Muscle layer of colon (tissue), 2 donors: ENCODE data around the gene XCL1.
"Not testable (repeated sequence)": the region's sequence is repeated elsewhere in the genome, so short reads cannot be mapped to it uniquely, and the experiment has no call there.

ENCODE experiments used
- H3K27ac ChIP-seq: one replicate; pipeline ENCODE4 v1.7.0; 2013; ENCODE audit warnings: low read depth, mild to moderate bottlenecking, low read length, moderate library complexity
- H3K27me3 ChIP-seq, 2 donors: one replicate each; pipeline ENCODE4 v1.7.0; 2013; ENCODE audit warnings: low read length in 2 of 2, mild to moderate bottlenecking in 2 of 2; ENCODE audit not compliant: insufficient read depth in 2 of 2, control insufficient read depth in 1 of 2
- H3K36me3 ChIP-seq: one replicate; pipeline ENCODE4 v1.7.0; 2013; ENCODE audit warnings: mild to moderate bottlenecking, low read length; ENCODE audit not compliant: insufficient read depth
- H3K4me1 ChIP-seq: one replicate; pipeline ENCODE4 v1.7.0; 2013; ENCODE audit warnings: mild to moderate bottlenecking, low read length; ENCODE audit not compliant: insufficient read depth
- H3K4me3 ChIP-seq, 2 donors: one replicate each; pipeline ENCODE4 v1.7.0; 2013; ENCODE audit warnings: low read length in 2 of 2, low read depth in 1 of 2, mild to moderate bottlenecking in 1 of 2, moderate library complexity in 1 of 2
- H3K9ac ChIP-seq: one replicate; pipeline ENCODE4 v1.7.0; 2013; ENCODE audit warnings: low read length
- H3K9me3 ChIP-seq: one replicate; pipeline ENCODE4 v1.7.0; 2013; ENCODE audit warnings: mild to moderate bottlenecking, low read length
- donor health status: abdominal sarcoma.
- donor health status: Adenocarcinoma of cecum.

The XCL1 gene, protein sequence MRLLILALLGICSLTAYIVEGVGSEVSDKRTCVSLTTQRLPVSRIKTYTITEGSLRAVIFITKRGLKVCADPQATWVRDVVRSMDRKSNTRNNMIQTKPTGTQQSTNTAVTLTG

DNA sequence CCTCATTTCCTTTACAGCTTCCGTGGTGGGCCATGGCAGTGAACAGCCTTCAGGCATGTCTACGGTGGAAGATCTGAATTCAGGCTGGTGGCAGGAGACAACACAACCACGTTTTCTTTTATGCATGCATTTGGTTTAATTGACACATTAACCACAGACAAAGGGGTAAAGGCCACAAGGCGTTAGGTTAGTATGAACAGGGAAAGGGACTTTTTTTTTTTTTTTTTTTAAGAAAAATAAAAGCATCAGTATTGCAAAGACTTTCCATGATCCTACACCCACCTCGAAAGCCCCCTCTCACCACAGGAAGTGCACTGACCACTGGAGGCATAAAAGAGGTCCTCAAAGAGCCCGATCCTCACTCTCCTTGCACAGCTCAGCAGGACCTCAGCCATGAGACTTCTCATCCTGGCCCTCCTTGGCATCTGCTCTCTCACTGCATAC lies at the start of gene XCL1:
Gene XCL1 (plus strand): TSS at position 361 of the 444 bp plus-strand sequence. CDS start 33 bp downstream, at position 394.
- not testable (repeated sequence) for H3K36me3 ChIP-seq, H3K27ac ChIP-seq, H3K27me3 ChIP-seq, H3K9me3 ChIP-seq, H3K9ac ChIP-seq, H3K4me3 ChIP-seq, H3K4me1 ChIP-seq

DNA sequence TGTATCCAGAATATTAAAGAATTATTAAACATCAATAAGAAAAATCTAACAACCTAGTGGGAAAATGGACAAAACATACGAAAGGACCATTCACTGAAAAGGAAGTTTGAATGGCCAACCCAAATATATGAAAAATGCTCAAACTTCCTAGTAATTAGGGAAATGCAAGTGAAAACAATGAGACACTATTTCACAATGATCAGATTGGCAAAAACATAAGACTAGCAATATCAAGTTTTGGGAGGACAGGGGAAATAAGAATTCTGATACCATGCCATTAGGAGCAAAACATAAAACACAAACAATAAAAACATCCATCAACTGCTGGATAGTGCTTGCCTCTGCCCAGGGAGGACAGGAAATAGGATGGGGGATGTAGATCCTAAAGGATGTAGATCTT lies 46.9 kb upstream of the XCL1 start:
- H3K4me1 ChIP-seq = no peaks in the 10 kb centered on the region
- no peaks in the 10 kb centered on the region for H3K36me3 ChIP-seq
- H3K4me3 ChIP-seq = no peak overlapping the region
- H3K27ac ChIP-seq = no peak overlapping the region
- no peak overlapping the region for H3K9ac ChIP-seq
- H3K27me3 ChIP-seq = no peaks in the 10 kb centered on the region
- no peaks in the 10 kb centered on the region for H3K9me3 ChIP-seq

DNA sequence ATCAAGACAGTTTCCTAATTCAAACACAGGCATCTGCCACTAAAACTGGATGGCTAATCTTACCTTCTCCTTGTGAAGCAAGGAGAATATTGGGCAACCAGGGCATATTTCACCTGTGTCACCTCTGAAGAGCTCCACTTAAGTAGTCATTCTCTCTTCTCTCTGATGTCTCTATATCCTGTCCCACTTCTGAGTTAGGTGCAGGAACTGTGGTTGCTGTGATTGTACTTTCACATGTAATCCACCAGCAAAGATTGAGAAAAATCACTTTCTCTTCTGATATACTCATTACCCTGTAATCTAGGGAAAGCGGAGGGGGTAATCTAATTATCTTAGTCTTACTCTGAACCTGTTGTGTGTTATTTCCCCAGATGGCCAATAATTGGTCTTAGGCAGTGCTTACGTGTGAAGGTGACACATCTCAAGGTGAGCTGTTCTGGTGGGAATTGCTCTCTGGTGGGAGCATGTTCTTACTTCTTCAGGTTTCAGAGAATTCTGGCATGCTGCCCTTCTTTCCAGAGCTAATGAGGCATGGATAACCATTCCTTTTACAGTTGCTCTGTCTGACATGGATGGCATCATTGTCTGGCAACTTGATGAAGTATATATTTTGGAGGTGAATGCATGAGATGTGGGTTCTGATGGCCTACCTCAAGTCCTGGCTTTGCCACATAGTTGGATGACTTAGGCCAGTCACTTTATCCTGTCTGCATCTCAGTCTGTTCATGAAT lies 44.6 kb upstream of the XCL1 start:
- Histone ChIP-seq H3K9me3 (no peaks in the 10 kb centered on the region), H3K4me3 (no peak overlapping the region), H3K27me3 (no peaks in the 10 kb centered on the region), H3K27ac (no peak overlapping the region), H3K4me1 (no peaks in the 10 kb centered on the region), H3K9ac (no peak overlapping the region), H3K36me3 (no peaks in the 10 kb centered on the region)

DNA sequence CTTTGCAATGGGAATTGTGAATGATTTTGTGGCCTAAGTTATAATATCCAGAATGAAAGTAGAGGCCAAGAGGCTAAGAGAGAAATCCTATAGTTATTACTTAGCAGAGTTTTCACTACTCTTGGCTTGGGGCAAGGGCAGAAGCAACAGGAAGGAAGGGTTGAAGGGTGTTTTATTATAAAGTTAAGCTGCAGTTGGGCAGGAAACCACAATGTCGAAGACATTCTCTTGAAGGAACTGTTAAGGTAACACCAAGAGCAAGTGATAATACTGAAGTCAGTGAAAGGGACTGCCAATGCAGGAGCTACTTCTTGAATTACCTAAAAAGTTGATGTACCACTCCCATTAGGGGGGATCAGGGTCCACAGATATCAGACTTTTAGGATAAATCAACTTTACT lies 40.9 kb upstream of the XCL1 start:
- H3K27me3 ChIP-seq = no peaks in the 10 kb centered on the region
- no peak overlapping the region for H3K27ac ChIP-seq
- H3K9ac ChIP-seq = no peak overlapping the region
- H3K4me3 ChIP-seq = no peak overlapping the region
- H3K4me1 ChIP-seq = no peaks in the 10 kb centered on the region
- H3K9me3 ChIP-seq = no peaks in the 10 kb centered on the region
- no peaks in the 10 kb centered on the region for H3K36me3 ChIP-seq

GRCh38 chr1:168540798-168541197 lies 35.6 kb upstream of the XCL1 start:
- not testable (repeated sequence) for H3K27ac ChIP-seq, H3K9ac ChIP-seq, H3K4me3 ChIP-seq, H3K36me3 ChIP-seq, H3K4me1 ChIP-seq, H3K27me3 ChIP-seq, H3K9me3 ChIP-seq

DNA sequence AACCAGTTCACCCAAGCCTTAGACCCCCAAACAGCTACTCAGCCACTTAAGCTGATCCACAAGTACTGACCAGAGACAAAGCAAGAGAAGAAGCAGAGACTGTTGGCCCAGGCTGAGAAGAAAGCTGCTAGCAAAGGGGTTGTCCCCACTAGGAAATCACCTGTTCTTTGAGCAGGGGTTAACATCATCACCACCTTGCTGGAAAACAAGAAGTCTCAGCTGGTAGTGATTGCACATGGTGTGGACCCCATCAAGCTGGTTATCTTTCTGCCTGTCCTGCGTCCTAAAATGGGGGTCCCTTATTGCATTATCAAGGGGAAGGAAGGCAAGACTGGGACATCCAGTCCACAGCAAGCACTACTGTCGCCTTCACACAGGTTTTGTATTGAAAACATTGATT lies 33.4 kb upstream of the XCL1 start:
- not testable (repeated sequence) for H3K36me3 ChIP-seq, H3K4me3 ChIP-seq, H3K4me1 ChIP-seq, H3K27ac ChIP-seq, H3K9ac ChIP-seq, H3K9me3 ChIP-seq, H3K27me3 ChIP-seq

DNA sequence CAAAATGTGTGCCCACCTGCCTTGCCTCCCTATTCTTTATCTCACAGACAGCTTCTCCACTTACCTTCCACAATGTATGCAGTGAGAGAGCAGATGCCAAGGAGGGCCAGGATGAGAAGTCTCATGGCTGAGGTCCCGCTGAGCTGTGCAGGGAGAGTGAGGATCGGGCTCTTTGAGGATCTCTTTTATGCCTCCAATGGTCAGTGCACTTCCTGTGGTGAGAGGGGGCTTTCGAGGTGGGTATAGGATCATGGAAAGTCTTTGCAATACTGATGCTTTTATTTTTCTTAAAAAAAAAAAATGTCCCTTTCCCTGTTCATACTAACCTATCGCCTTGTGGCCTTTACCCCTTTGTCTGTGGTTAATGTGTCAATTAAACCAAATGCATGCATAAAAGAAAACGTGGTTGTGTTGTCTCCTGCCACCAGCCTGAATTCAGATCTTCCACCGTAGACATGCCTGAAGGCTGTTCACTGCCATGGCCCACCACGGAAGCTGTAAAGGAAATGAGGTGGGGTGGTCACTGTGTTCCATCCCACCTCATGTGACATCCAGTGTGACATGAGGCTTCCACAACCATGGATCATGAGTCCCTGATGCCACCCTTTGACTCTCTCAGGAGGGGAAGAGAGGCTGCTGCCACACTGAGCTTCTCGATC lies 32.4 kb upstream of the XCL1 start, which contains the start of gene XCL2:
Gene XCL2 (minus strand): TSS at position 158 of the 659 bp plus-strand sequence. CDS start 33 bp downstream, at position 125.
- not testable (repeated sequence) for H3K9me3 ChIP-seq, H3K27ac ChIP-seq, H3K4me1 ChIP-seq, H3K36me3 ChIP-seq, H3K4me3 ChIP-seq, H3K27me3 ChIP-seq, H3K9ac ChIP-seq

DNA sequence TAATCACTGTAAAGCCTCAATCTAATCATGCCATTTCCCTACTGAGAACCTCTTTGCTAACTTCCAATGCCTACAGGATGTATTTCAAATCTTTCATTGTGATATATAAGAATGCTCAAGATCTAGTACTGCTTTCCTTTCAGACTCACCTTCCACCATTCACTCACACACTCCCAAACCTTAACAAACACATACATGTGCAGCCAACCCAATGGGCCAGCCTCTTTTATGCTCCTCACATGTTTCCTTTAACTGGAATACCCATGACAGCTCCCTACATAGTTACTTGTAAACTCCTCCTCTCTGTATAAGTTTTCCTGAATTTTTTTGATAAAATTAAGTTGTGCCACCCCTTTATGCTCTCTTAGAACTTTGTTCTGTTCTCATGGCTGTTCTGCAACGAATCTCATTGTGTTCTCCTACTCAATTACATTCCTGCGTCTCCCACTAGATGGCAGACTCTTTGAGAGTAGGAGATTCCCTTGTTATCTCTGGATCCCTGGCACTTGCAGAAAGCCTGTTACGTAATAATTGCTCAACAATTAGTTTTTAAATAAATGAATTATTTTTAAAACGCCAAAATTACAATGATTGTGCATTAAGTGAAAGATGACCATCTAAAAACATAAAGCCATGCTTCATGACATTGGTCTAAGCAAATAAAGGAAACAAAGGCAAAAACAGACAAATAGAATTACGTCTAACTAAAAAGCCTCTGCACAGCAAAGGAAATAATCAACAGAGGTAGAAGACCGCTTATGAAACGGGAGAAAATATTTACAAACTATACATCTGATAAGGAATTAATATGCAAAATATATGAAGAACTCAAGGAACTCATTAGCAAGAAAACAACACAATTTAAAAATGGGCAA lies 30.5 kb upstream of the XCL1 start:
- H3K4me1 ChIP-seq, H3K9ac ChIP-seq, H3K9me3 ChIP-seq, H3K27me3 ChIP-seq, H3K27ac ChIP-seq, H3K36me3 ChIP-seq, H3K4me3 ChIP-seq: not testable (repeated sequence)

DNA sequence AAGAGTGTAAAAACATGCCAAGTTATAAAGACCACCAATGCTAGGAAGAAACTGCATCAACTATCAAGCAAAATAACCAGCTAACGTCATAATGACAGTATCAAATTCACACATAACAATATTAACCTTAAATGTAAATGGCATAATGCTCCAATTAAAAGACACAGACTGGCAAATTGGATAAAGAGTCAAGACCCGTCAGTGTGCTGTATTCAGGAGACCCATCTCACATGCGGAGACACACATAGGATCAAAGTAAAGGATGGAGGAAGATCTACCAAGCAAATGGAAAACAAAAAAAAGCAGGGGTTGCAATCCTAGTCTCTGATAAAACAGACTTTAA lies 29.9 kb upstream of the XCL1 start:
- not testable (repeated sequence) for H3K36me3 ChIP-seq, H3K4me3 ChIP-seq, H3K27ac ChIP-seq, H3K9ac ChIP-seq, H3K4me1 ChIP-seq, H3K9me3 ChIP-seq, H3K27me3 ChIP-seq

DNA sequence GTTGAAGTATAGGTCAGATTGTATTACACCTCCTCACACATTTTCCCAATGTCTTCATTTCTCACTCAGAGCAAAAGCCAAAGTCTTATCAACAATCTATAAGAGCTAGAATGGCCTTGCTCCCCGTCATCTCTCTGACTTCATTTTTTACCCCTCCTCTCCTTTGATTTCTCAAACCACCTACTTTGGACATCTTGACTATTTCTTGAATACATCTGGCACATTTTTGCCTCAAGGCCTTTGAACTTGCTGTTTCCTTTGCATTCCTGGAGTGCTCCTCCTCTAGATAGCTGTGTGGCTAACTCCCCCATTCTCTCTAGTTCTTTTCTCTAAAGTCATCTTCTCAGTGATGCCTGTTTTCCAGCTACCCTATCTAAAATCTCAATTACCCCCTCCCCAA lies 25.4 kb upstream of the XCL1 start:
- Histone ChIP-seq H3K36me3 (no peaks in the 10 kb centered on the region), H3K27me3 (no peaks in the 10 kb centered on the region)

DNA sequence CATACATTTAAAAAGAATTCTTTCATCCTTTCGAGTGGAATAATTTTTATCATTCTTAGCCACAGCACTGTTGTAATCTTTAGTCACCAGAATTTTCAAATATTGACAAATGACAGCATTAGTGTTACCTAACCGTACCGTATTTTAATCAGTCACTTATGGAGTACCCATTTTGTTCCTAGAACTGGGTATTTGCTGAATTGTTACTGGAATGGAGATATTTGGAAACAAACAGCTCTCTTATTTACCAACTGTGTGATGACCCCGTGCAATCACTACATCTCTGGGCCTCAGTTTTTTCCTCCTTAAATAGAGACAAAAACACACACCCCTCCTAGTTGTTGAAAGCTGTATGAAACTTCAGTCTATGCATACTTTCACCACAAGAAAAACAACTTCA lies 24.7 kb upstream of the XCL1 start:
- Histone ChIP-seq H3K36me3 (no peaks in the 10 kb centered on the region), H3K9ac (no peak overlapping the region), H3K4me1 (no peaks in the 10 kb centered on the region), H3K9me3 (no peaks in the 10 kb centered on the region), H3K27me3 (no peaks in the 10 kb centered on the region), H3K4me3 (no peak overlapping the region), H3K27ac (no peak overlapping the region)

More for the DNA sequence above, 25.4 kb upstream of the XCL1 start:
- Histone ChIP-seq H3K27ac (no peak overlapping the region), H3K9me3 (no peaks in the 10 kb centered on the region), H3K4me1 (no peaks in the 10 kb centered on the region), H3K9ac (no peak overlapping the region), H3K4me3 (no peak overlapping the region)
